Measurements from ENCODE around the gene LRRC18. TPM values are rescaled to one million over a fixed set of nuclear protein-coding genes. Genes with fewer than 3 reads are reported as not detected.

Gene LRRC18
- total RNA-seq, 1 experiment from 2014 or later = not detected

- Histone ChIP-seq H3K79me2 (ENCODE audit: insufficient read depth, low read length) (no peaks in the 10 kb centered on the region), H3K9me3 (ENCODE audit: control insufficient read depth, low read depth, low read length) (no peaks in the 10 kb centered on the region), H2AFZ (ENCODE audit: low read length) (no peak overlapping the region), H3K27ac (ENCODE audit: insufficient read length, low read depth, low read length) (no peak overlapping the region), H3K9ac (ENCODE audit: extremely low read depth, insufficient read length, low read length) (no peak overlapping the region), H2BK120ac (ENCODE audit: low read depth, low read length, poor library complexity, severe bottlenecking) (no peak overlapping the region), H3K79me1 (ENCODE audit: insufficient read depth, low read depth, low read length, poor library complexity, severe bottlenecking) (no peaks in the 10 kb centered on the region), H3K4ac (ENCODE audit: low read depth, low read length) (no peak overlapping the region), H2BK12ac (ENCODE audit: insufficient read length, low read depth, low read length) (no peak overlapping the region), H3K4me2 (ENCODE audit: insufficient read depth, insufficient read length, low read length) (no peak overlapping the region), H3K56ac (ENCODE audit: insufficient read length, low read depth, low read length) (no peak overlapping the region), H3K23ac (ENCODE audit: insufficient read length, low read depth, low read length) (no peak overlapping the region), H3K23me2 (ENCODE audit: insufficient read length, low read depth, low read length, poor library complexity, severe bottlenecking) (no peaks in the 10 kb centered on the region), H4K20me1 (ENCODE audit: control insufficient read depth, insufficient read depth, insufficient read length) (no peaks in the 10 kb centered on the region), H3K4me1 (ENCODE audit: insufficient read depth, low read length) (no peaks in the 10 kb centered on the region), H4K5ac (ENCODE audit: insufficient read length, low read depth, low read length) (no peak overlapping the region), H2AK5ac (ENCODE audit: insufficient read length, low read length) (no peak overlapping the region), H3K27me3 (ENCODE audit: insufficient read depth, low read length) (no peaks in the 10 kb centered on the region), H3K14ac (ENCODE audit: insufficient read depth, low read length) (no peak overlapping the region), H2BK15ac (ENCODE audit: low read depth, low read length) (no peak overlapping the region), H4K8ac (replicated peaks; ENCODE audit: insufficient read length, low read depth, low read length) (no peak overlapping the region), H3T11ph (ENCODE audit: low read length) (no peak overlapping the region), H2BK5ac (ENCODE audit: insufficient read length, low read length) (no peak overlapping the region), H2BK20ac (ENCODE audit: low read depth, low read length, poor library complexity, severe bottlenecking) (no peak overlapping the region), H4K91ac (ENCODE audit: insufficient read length, low read depth, low read length) (no peak overlapping the region), H3K18ac (ENCODE audit: insufficient read length, low read depth, low read length) (no peak overlapping the region)
- peaks cover 4% of the 10 kb centered on the region for H3K27me3 Mint-ChIP-seq (ENCODE audit: low read depth)
- no peak for TF ChIP-seq CTCF (conservative IDR thresholded peaks at IDR 0.05)
- H3K9me3 Mint-ChIP-seq = no peaks in the 10 kb centered on the region; a peak in 1 of 5 replicates
- no peaks in the 10 kb centered on the region for H3K4me1 Mint-ChIP-seq
- no peak for DNase-seq
- WGBS (ENCODE audit: extremely low coverage, insufficient read length, low lambda C conversion rate) = no CpG with 5 or more reads among the region's 4 CpGs
- no peak overlapping the region for H3K27ac Mint-ChIP-seq
- H3K36me3 Mint-ChIP-seq (ENCODE audit: insufficient read depth in 1 of 3, low read depth in 3 of 3) = no peaks in the 10 kb centered on the region; a peak in 1 of 7 replicates
- no peak overlapping the region for H3K4me3 Mint-ChIP-seq
These were observed 31.0 kb upstream of the LRRC18 start for GRCh38 chr10:48970654-48971053.

Measured in H9 (cell line).